Omental fat pad (tissue), 4 donors: ENCODE data around the gene UBAC1. TPM values are rescaled to one million over a fixed set of nuclear protein-coding genes. Genes with fewer than 3 reads are reported as not detected.
"Not testable (repeated sequence)": the region's sequence is repeated elsewhere in the genome, so short reads cannot be mapped to it uniquely, and the experiment has no call there.

Experiments
- ATAC-seq: fragments of 150-250 bp; one replicate; pipeline ENCODE4 v1.9.1; 2016; ENCODE audit warnings: mild to moderate bottlenecking, moderate library complexity; ENCODE audit not compliant: low FRiP score
- DNase-seq: peaks from one replicate; pipeline ENCODE4 v3.0.0-alpha.2; 2019; ENCODE audit warnings: low spot score
- total RNA-seq, 4 donors: library from RNA; depleted of rRNA; stranded (reverse); fragments of >200 nt; gene quantifications; one replicate each; pipeline ENCODE4 v1.1.0, GENCODE V29; 2016
- TF ChIP-seq, protein P1 (sequence below), 3 donors: fragments of 450-650 bp; IDR thresholded peaks; one replicate each; pipeline ENCODE4 v1.5.1; 2016 to 2017; ENCODE audit warnings: antibody characterized with exemption in 3 of 3, mild to moderate bottlenecking in 3 of 3, moderate library complexity in 2 of 3

The UBAC1 gene
- total RNA-seq, 4 donors from 2014 or later = 28.4 to 56.7 (median 34.6) TPM

- TF ChIP-seq, protein P1, sequence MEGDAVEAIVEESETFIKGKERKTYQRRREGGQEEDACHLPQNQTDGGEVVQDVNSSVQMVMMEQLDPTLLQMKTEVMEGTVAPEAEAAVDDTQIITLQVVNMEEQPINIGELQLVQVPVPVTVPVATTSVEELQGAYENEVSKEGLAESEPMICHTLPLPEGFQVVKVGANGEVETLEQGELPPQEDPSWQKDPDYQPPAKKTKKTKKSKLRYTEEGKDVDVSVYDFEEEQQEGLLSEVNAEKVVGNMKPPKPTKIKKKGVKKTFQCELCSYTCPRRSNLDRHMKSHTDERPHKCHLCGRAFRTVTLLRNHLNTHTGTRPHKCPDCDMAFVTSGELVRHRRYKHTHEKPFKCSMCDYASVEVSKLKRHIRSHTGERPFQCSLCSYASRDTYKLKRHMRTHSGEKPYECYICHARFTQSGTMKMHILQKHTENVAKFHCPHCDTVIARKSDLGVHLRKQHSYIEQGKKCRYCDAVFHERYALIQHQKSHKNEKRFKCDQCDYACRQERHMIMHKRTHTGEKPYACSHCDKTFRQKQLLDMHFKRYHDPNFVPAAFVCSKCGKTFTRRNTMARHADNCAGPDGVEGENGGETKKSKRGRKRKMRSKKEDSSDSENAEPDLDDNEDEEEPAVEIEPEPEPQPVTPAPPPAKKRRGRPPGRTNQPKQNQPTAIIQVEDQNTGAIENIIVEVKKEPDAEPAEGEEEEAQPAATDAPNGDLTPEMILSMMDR (IDR thresholded peaks at IDR 0.05) = no peak
- DNase-seq = no peak
- no peak for ATAC-seq
These were observed 65.8 kb downstream of the UBAC1 start for GRCh38 chr9:135895202-135895848.

- TF ChIP-seq, protein P1 (IDR thresholded peaks at IDR 0.05) = no peak
- DNase-seq (no peak), ATAC-seq (no peak)
These were observed 68.1 kb downstream of the UBAC1 start for GRCh38 chr9:135893104-135893503.

DNA sequence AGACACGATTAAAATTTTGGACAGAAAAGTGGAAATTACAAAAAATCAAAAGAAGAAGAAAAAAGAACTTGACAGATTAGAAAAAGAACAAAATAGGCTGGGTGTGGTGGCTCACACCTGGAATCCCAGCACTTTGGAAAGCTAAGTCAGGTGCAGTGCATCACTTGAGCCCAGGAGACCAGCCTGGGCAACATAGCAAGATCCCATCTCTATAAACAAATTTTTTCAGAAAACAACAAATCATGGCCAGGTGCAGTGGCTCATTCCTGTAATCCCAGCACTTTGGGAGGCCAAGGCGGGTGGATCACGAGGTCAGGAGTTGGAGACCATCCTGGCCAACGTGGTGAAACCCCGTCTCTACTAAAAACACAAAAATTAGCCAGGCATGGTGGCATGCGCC, 68.8 kb downstream of the UBAC1 start:
- DNase-seq, ATAC-seq: not testable (repeated sequence)

GRCh38 chr9:135891027-135891631, 70.0 kb downstream of the UBAC1 start:
- TF ChIP-seq, protein P1 (IDR thresholded peaks at IDR 0.05) = no peak
- ATAC-seq (no peak), DNase-seq (no peak)

GRCh38 chr9:135890190-135891026, 70.8 kb downstream of the UBAC1 start:
- TF ChIP-seq, protein P1 (IDR thresholded peaks at IDR 0.05) = no peak
- no peak for ATAC-seq
- DNase-seq = no peak

DNA sequence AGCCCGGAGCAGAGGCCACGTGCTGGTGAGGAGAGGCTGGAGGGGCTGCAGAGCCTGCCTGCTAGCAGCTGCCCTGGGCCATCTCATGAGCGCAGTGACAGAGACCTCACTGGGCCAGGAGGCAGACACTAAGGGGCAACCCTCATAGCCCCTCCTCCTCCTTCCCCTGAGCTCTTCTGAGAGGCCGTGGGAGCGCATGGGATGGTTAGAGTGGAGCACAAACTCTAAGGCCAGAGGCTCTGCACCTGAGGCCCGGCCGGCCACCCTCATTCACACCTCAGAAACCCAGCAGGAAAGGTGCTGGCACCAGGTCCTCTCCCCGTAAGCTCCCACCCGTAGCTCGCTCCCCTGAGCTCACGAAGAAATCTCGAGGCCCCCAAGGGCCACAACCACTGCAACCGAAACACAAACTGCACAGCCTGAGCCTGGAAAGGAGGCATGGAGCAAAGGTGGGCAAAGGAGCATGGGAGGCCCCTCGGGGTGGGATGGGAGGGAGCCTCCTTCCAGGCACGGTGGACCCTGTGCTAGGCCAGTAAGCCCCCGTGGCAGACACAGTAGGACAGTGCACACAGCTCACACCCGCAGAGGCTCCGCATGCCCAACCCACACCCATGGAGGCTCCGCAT, 71.5 kb downstream of the UBAC1 start:
- ATAC-seq (no peak), DNase-seq (no peak)
- TF ChIP-seq, protein P1 (IDR thresholded peaks at IDR 0.05) = no peak

- no peak for DNase-seq
- TF ChIP-seq, protein P1 (IDR thresholded peaks at IDR 0.05) = no peak
- no peak for ATAC-seq
These were observed 72.3 kb downstream of the UBAC1 start for GRCh38 chr9:135888766-135889394.
